ENCODE results near the gene GPR37.

Gene GPR37

DNA sequence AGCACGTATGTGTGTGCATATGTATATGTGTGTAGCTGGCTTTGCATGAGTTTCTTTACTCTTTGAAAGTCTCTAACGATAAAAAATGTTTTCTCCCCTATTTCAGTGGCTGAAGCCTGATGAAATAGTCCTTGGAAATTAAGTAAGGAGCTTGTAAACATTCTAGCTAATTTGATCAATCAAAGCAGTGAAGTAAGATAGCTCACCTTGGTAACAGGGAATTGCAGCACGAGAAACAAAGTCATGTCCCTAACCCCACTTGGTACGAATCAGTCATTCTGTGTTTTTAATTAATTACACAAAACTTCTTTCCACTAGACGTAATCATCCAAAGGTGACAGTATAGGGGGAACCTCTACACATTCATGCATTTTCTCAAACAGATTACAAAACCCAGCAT, 41.5 kb downstream of the GPR37 start:
- no peak for DNase-seq

DNA sequence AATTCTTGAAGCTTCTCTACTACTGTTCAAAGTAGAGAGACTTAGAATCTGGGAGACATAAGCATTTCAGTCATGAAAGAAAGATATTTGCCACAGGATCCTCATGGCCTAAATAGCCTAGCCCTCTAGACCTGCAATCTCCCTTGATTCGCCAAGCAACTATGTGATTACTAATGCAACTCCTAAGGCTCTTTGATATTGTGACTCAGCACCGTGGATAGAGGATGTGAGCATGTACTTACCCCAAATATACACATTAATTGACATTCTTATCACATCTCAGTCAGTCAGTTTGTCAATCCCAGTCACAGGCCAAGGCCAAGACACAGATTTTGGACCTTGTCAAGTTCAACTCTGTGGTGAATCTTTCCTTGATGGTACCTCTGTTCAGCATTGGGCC, 42.6 kb downstream of the GPR37 start:
- DNase-seq, result no peak

DNA sequence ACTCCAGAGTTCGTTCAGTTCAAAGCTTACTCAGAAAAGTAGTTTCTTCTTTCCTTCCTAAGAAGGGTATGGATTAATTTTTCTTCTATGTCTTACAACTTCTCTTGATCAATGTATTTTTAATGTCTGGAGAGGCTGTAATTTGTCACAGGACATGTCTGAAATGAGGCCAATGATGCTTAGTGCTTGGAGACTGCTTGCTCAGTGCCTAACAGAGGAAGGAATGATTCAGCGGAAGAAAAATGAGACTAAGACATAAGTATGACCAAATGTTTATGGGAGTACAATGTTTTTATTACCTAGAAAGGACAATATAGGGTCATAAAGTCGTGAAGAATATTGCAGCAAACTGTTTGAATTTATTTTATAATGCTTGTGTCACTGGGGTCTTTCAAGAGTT, 43.3 kb downstream of the GPR37 start:
- DNase-seq, result no peak

DNA sequence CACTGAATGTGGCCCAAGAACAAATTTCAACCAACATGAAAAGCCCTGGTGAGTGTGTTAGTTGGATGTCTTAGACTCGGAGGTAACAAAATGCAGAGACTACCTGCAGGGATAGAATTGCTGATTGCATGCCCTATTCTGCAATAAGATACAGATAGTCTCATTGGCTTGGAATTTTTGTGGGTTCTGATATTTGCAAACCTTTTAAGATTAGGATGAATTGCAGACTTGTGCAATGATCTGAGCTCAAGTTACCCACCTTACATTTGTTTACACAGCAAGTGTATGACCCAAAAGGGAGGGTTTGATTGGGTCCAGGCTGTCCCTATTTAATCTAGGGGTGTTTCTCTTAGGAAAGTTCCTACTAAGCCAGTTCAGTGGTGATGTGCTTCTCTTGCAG, 45.4 kb downstream of the GPR37 start:
- DNase-seq, result no peak

DNA sequence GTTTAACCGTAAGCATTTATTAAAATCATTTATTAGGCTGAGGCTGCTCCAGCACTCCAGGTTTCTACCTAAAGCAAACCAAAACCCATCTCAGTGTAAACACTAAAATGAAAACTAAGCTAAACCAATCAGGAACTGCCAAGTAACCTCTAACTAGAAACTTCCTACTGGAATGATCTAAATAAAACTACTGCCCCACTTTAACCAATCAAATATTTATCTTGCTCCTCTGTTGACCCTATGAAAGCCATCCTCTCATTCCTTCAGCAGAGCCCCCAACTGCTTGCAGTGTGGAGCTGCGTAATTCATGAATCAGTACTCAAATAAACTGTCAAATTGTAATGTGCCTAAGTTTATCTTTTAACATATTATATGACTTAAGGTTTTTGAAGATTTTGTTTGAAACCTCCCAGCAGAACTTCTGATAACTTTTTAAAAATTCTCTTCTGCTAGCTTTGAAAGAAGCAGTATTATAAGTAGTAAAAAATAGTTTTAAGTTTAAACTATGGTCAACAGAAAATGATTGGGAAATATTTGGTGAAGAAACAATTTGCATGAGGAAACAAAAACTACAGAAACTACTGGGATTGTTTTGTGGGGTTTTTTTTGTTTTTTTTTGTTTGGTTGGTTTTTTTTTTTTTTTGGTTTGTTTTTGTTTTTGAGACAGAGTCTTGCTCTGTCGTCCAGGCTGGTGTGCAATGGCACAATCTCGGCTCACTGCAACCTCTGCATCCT, 47.4 kb downstream of the GPR37 start:
- no peak for DNase-seq

DNA sequence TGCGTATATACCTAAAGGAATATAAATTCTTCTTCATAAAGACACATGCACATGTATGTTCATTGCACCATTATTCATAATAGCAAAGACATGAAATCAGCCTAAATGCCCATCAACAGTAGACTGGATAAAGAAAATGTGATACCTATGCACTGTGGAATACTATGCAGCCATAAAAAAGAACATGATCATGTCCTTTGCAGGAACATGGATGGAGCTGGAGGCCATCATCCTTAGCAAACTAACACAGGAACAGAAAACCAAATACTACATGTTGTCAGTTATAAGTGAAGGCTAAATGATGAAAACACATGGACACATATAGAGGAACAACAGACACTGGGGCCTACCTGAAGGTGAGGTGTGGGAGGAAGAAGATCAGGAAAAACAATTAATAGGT, 48.7 kb downstream of the GPR37 start:
- DNase-seq, result no peak

DNA sequence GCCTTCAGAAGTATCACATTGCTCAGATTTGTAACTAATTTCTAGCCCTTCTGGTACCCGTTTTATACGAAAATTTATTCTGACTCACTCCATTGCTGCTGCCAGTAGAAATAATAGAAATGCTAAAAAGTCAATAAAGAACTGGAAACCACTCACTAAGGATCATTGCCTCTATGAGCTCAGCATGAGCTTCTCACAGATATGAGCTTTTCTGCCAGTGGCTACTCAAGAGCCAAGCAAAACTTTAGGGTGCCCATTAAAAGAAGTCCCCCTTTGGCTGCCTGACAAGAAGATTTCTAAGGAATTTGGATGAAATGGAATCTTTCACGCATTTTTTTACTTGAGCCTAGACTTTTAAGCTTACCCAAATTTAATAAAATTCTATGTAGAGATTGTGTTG, 52.5 kb downstream of the GPR37 start:
- no peak for DNase-seq

DNA sequence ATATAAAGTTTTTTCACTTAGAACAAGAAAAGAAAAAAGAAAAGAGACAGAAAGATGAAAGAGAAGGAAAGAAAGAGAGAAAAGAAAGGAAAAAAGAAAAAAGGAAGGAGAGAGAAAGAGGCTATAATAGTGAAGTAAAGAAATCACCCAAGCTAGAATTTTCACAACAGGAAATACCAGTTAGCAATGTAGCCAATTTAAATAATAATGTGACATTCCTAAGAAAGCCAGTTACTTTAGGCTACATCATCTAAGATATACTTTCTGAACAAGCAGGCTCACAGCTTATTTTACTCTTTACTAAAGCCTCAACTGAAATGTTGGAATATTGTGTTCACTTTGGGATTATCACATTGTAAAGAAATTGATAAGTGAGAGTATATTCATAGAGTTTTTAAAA, 53.6 kb downstream of the GPR37 start:
- DNase-seq, result no peak

DNA sequence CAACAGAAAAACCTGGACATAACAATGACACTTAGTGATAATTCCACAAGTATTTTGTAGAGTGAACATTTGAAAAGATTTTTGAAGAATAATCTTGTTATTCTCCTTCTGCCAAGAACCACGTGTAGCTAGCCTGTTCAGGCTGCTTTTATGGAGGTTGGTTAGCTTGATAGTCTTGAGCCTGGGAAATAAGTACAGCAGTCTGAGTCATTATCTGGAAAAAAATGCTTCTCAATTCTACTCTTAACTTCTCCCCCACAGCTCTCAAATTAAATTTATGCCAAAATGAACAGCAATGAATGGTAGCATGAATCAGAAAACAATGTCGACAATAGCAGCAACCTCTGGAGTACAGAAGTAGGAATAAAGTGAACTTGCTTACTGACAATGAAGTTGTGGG, 63.2 kb downstream of the GPR37 start:
- DNase-seq, result no peak

DNA sequence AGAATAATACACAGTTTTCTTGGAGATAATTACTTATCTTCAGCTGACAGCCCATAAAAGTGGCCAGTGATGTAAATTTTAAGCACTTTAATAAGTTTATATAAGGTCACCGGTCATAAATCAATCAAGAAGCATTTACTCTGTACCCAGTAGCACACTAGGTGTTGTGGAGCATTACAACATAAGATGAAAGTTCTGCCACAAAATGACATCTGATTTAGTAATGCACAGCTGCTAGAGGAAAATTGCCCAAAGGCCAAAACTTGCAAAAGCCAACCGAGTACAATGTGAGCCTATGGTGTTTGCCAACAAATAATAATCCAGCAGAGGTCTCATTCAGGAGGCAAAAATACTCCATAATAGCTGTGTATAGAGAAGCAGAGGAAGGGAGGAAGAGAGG, 63.6 kb downstream of the GPR37 start:
- no peak for DNase-seq

DNA sequence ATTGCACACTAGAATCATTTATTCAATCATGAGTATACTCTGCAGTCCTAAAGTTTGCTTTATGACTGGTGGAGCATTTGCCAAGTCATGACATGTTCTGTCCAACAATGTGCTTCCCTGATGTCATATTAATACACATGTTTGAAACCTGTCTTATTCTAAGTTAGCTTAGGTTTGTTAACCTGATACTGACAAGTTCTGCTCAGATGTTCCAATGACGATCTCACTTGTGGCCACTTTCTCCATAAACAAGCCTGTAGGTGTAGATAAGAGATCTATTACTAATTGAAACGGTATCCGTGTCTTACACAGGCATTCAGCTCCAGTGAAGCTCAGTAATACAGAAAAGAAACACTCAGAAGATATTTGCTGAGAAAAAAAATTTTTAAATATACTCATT, 64.9 kb downstream of the GPR37 start:
- DNase-seq, result no peak

DNA sequence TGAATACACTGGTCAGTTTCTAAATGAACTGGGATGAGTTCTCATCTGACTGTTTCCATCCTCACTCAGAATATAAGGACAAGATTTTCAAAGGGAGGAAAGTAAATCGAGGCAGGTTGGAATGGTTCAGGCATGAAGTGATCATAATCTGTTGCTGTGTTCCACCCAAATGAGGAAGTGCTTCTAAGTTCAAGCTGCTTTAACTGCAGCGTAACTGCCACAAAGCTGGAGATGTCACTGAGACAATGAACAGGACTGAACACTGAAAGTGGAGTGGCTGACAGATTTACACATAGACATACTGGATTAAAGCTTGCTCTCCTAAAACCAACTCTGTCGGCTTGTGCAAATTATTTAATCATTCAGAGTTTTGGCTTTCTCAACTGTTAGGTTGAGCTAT, 66.6 kb downstream of the GPR37 start:
- DNase-seq, result no peak

DNA sequence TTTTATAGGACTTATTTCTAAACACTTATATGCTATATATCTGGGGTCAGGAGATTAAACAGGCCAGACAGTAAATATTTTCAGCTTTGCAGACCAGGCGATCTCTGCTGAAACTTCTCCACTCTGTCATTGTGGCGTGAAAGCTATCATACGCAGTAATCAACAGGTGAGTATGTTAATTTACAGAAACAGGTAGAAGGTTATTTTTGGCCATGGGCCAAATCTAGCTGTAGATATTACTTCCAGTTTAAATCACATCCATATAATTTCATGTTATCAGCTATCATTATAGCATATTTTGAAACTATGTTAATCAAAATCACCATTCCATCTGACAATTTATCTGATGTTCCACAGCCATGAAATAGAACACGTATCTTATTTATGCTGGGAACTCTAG, 67.8 kb downstream of the GPR37 start:
- DNase-seq, result no peak

Measured in NK-92 treated with Interleukin-12 subunit alpha and Interleukin-12 subunit beta, amount 100 ng/mL, for 24 hours (cell line).